ENCODE measurements around the gene WDR87.
A peak's percentile ranks its signal among the peaks of the same experiment; 100 is the strongest.
"Not testable (repeated sequence)": the region's sequence is repeated elsewhere in the genome, so short reads cannot be mapped to it uniquely, and the experiment has no call there.

Gene WDR87

GRCh38 chr19:37926711-37927110, 20.3 kb upstream of the WDR87 start:
- H2AFZ ChIP-seq (ENCODE audit: low read depth, low read length): no peak overlapping the region
- H3K27me3 ChIP-seq (ENCODE audit: control insufficient read depth in 1 of 2, insufficient read depth in 1 of 2, low read length in 2 of 2): no peaks in the 10 kb centered on the region
- H3K14ac ChIP-seq (ENCODE audit: low read length in 2 of 2): no peak overlapping the region
- no peaks in the 10 kb centered on the region for H3K9me3 ChIP-seq (ENCODE audit: control insufficient read depth, low read length)
- H3K4me3 ChIP-seq (ENCODE audit: insufficient read depth in 1 of 2, low read depth in 1 of 2, low read length in 2 of 2): no peak overlapping the region
- H3K4me1 ChIP-seq (ENCODE audit: control insufficient read depth, insufficient read depth, low read depth, low read length): peaks cover 16% of the 10 kb centered on the region
- H4K91ac ChIP-seq (ENCODE audit: low read length): peak overlapping the region; percentile 52
- no peak overlapping the region for H2BK5ac ChIP-seq (ENCODE audit: low read depth, low read length, poor library complexity, severe bottlenecking)
- H3K18ac ChIP-seq (ENCODE audit: low read depth in 1 of 2, low read length in 2 of 2): no peak overlapping the region
- H2AK5ac ChIP-seq (ENCODE audit: low read length, severe bottlenecking): no peak overlapping the region
- H3K9ac ChIP-seq (ENCODE audit: low read length): no peak overlapping the region
- H3K27ac ChIP-seq (ENCODE audit: low read length, poor library complexity, severe bottlenecking): no peak overlapping the region
- no peak overlapping the region for H3K4me2 ChIP-seq (ENCODE audit: low read length, poor library complexity, severe bottlenecking)
- H2BK120ac ChIP-seq (ENCODE audit: low read depth, low read length): no peak overlapping the region
- no peak overlapping the region for H4K8ac ChIP-seq (ENCODE audit: low read length)
- H2BK15ac ChIP-seq (ENCODE audit: low read depth, poor library complexity, severe bottlenecking): no peak overlapping the region
- no peak overlapping the region for H3K23ac ChIP-seq (ENCODE audit: low read length in 2 of 2)
- peaks cover 11% of the 10 kb centered on the region for H3K79me1 ChIP-seq (replicated peaks; ENCODE audit: low read length, poor library complexity, severe bottlenecking)
- no peak for DNase-seq
- peaks cover 11 to 30% of the 10 kb centered on the region in 2 experiments for H3K36me3 ChIP-seq (ENCODE audit: control insufficient read depth in 1 of 2, insufficient read depth in 2 of 2, low read depth in 1 of 2, low read length in 2 of 2)
- H3K4ac ChIP-seq (ENCODE audit: low read depth in 1 of 2, low read length in 2 of 2): no peak overlapping the region
- no peak overlapping the region for H2BK12ac ChIP-seq (ENCODE audit: low read length in 2 of 2)
- 88% methylated on average over 5 of the region's 5 CpGs for WGBS

- no peak overlapping the region for H2BK12ac ChIP-seq (ENCODE audit: low read length in 2 of 2)
- no peak overlapping the region for H2AK5ac ChIP-seq (ENCODE audit: low read length, severe bottlenecking)
- H3K14ac ChIP-seq (ENCODE audit: low read length in 2 of 2): no peak overlapping the region
- no peak overlapping the region for H3K9ac ChIP-seq (ENCODE audit: low read length)
- H4K91ac ChIP-seq (ENCODE audit: low read length): no peak overlapping the region
- no peak overlapping the region for H2BK120ac ChIP-seq (ENCODE audit: low read depth, low read length)
- H2AFZ ChIP-seq (ENCODE audit: low read depth, low read length): no peak overlapping the region
- no peak overlapping the region for H2BK5ac ChIP-seq (ENCODE audit: low read depth, low read length, poor library complexity, severe bottlenecking)
- H3K4me1 ChIP-seq (ENCODE audit: control insufficient read depth, insufficient read depth, low read depth, low read length): peaks cover 15% of the 10 kb centered on the region
- no peak overlapping the region for H3K18ac ChIP-seq (ENCODE audit: low read depth in 1 of 2, low read length in 2 of 2)
- H3K4me2 ChIP-seq (ENCODE audit: low read length, poor library complexity, severe bottlenecking): no peak overlapping the region
- no peak overlapping the region for H3K4me3 ChIP-seq (ENCODE audit: insufficient read depth in 1 of 2, low read depth in 1 of 2, low read length in 2 of 2)
- no peak overlapping the region for H2BK15ac ChIP-seq (ENCODE audit: low read depth, poor library complexity, severe bottlenecking)
- H3K79me1 ChIP-seq (replicated peaks; ENCODE audit: low read length, poor library complexity, severe bottlenecking): peaks cover 11% of the 10 kb centered on the region
- no peak overlapping the region for H3K27ac ChIP-seq (ENCODE audit: low read length, poor library complexity, severe bottlenecking)
- H3K4ac ChIP-seq (ENCODE audit: low read depth in 1 of 2, low read length in 2 of 2): no peak overlapping the region
- no peaks in the 10 kb centered on the region for H3K27me3 ChIP-seq (ENCODE audit: control insufficient read depth in 1 of 2, insufficient read depth in 1 of 2, low read length in 2 of 2)
- no peak overlapping the region for H4K8ac ChIP-seq (ENCODE audit: low read length)
- H3K9me3 ChIP-seq (ENCODE audit: control insufficient read depth, low read length): no peaks in the 10 kb centered on the region
- WGBS: 92% methylated on average over 10 of the region's 10 CpGs
- DNase-seq: no peak
- peaks cover 12 to 34% of the 10 kb centered on the region in 2 experiments for H3K36me3 ChIP-seq (ENCODE audit: control insufficient read depth in 1 of 2, insufficient read depth in 2 of 2, low read depth in 1 of 2, low read length in 2 of 2)
- H3K23ac ChIP-seq (ENCODE audit: low read length in 2 of 2): no peak overlapping the region
These were observed 19.9 kb upstream of the WDR87 start for GRCh38 chr19:37926255-37926654.

- Histone ChIP-seq H2AFZ (ENCODE audit: low read depth, low read length) (no peak overlapping the region), H3K27ac (ENCODE audit: low read length, poor library complexity, severe bottlenecking) (no peak overlapping the region), H3K4ac (ENCODE audit: low read depth in 1 of 2, low read length in 2 of 2) (no peak overlapping the region), H4K91ac (ENCODE audit: low read length) (no peak overlapping the region), H2BK5ac (ENCODE audit: low read depth, low read length, poor library complexity, severe bottlenecking) (no peak overlapping the region), H3K4me1 (ENCODE audit: control insufficient read depth, insufficient read depth, low read depth, low read length) (peaks cover 15% of the 10 kb centered on the region), H3K14ac (ENCODE audit: low read length in 2 of 2) (no peak overlapping the region), H3K36me3 (ENCODE audit: control insufficient read depth in 1 of 2, insufficient read depth in 2 of 2, low read depth in 1 of 2, low read length in 2 of 2) (peaks cover 18 to 38% of the 10 kb centered on the region in 2 experiments), H3K23ac (ENCODE audit: low read length in 2 of 2) (no peak overlapping the region), H3K4me2 (ENCODE audit: low read length, poor library complexity, severe bottlenecking) (no peak overlapping the region), H4K8ac (ENCODE audit: low read length) (no peak overlapping the region), H3K4me3 (ENCODE audit: insufficient read depth in 1 of 2, low read depth in 1 of 2, low read length in 2 of 2) (no peak overlapping the region), H3K9me3 (ENCODE audit: control insufficient read depth, low read length) (no peaks in the 10 kb centered on the region), H3K27me3 (ENCODE audit: control insufficient read depth in 1 of 2, insufficient read depth in 1 of 2, low read length in 2 of 2) (no peaks in the 10 kb centered on the region), H2AK5ac (ENCODE audit: low read length, severe bottlenecking) (no peak overlapping the region), H3K79me1 (replicated peaks; ENCODE audit: low read length, poor library complexity, severe bottlenecking) (peaks cover 13% of the 10 kb centered on the region), H2BK120ac (ENCODE audit: low read depth, low read length) (no peak overlapping the region), H3K18ac (ENCODE audit: low read depth in 1 of 2, low read length in 2 of 2) (no peak overlapping the region), H2BK15ac (ENCODE audit: low read depth, poor library complexity, severe bottlenecking) (no peak overlapping the region), H2BK12ac (ENCODE audit: low read length in 2 of 2) (no peak overlapping the region), H3K9ac (ENCODE audit: low read length) (no peak overlapping the region)
- 98% methylated on average over 3 of the region's 3 CpGs for WGBS
- no peak for DNase-seq
These were observed 18.8 kb upstream of the WDR87 start for GRCh38 chr19:37925212-37925611.

- not testable (repeated sequence) for H3K4me3 ChIP-seq (ENCODE audit: insufficient read depth in 1 of 2, low read depth in 1 of 2, low read length in 2 of 2); H2BK5ac ChIP-seq (ENCODE audit: low read depth, low read length, poor library complexity, severe bottlenecking); H2BK120ac ChIP-seq (ENCODE audit: low read depth, low read length); H2BK12ac ChIP-seq (ENCODE audit: low read length in 2 of 2); H3K9me3 ChIP-seq (ENCODE audit: control insufficient read depth, low read length); H3K23ac ChIP-seq (ENCODE audit: low read length in 2 of 2); H3K27ac ChIP-seq (ENCODE audit: low read length, poor library complexity, severe bottlenecking); H2BK15ac ChIP-seq (ENCODE audit: low read depth, poor library complexity, severe bottlenecking); H3K9ac ChIP-seq (ENCODE audit: low read length); H3K14ac ChIP-seq (ENCODE audit: low read length in 2 of 2); H3K18ac ChIP-seq (ENCODE audit: low read depth in 1 of 2, low read length in 2 of 2); H4K8ac ChIP-seq (ENCODE audit: low read length); H2AK5ac ChIP-seq (ENCODE audit: low read length, severe bottlenecking); H4K91ac ChIP-seq (ENCODE audit: low read length); DNase-seq; H3K4me2 ChIP-seq (ENCODE audit: low read length, poor library complexity, severe bottlenecking); H2AFZ ChIP-seq (ENCODE audit: low read depth, low read length); H3K27me3 ChIP-seq (ENCODE audit: control insufficient read depth in 1 of 2, insufficient read depth in 1 of 2, low read length in 2 of 2); H3K4ac ChIP-seq (ENCODE audit: low read depth in 1 of 2, low read length in 2 of 2)
- 97% methylated on average over 4 of the region's 8 CpGs for WGBS
- Histone ChIP-seq H3K79me1 (replicated peaks; ENCODE audit: low read length, poor library complexity, severe bottlenecking) (peaks cover 13% of the 10 kb centered on the region), H3K4me1 (ENCODE audit: control insufficient read depth, insufficient read depth, low read depth, low read length) (peaks cover 15% of the 10 kb centered on the region), H3K36me3 (ENCODE audit: control insufficient read depth in 1 of 2, insufficient read depth in 2 of 2, low read depth in 1 of 2, low read length in 2 of 2) (peaks cover 18 to 38% of the 10 kb centered on the region in 2 experiments)
These were observed 18.2 kb upstream of the WDR87 start for GRCh38 chr19:37924573-37924972.

Measured in mesenchymal stem cell (in vitro differentiated cells and primary cell).